HCT116 (cell line): ENCODE data around the gene MOSPD3.

Experiments
- CTCF ChIP-seq, 3 experiments: fragments of 200-600 bp in 1 of 3; sonication (generic) in 1 of 3; IDR thresholded peaks in 2 of 3; conservative IDR thresholded peaks in 1 of 3; 2 replicates each; pipeline ENCODE4 v1.5.1; 2012 to 2017; ENCODE audit warnings: low read depth in 2 of 3, low read length in 2 of 3, antibody characterized with exemption in 1 of 3, borderline replicate concordance in 1 of 3, control low read depth in 1 of 3, mild to moderate bottlenecking in 1 of 3, mixed read lengths in 1 of 3, mixed run types in 1 of 3, moderate library complexity in 1 of 3; ENCODE audit not compliant: insufficient read depth in 1 of 3
- ELF1 ChIP-seq: IDR thresholded peaks from 2 replicates; pipeline ENCODE4 v1.6.1; 2012; ENCODE audit warnings: low read depth, borderline replicate concordance
- JUND ChIP-seq: IDR thresholded peaks from 2 replicates; pipeline ENCODE4 v1.6.1; 2012
- POLR2A ChIP-seq: IDR thresholded peaks from 2 replicates; pipeline ENCODE4 v1.7.0; 2011; ENCODE audit warnings: borderline replicate concordance; ENCODE audit not compliant: insufficient read depth, insufficient read length; ENCODE audit errors: extremely low read depth
- POLR2AphosphoS5 ChIP-seq: IDR thresholded peaks from 2 replicates; pipeline ENCODE4 v1.6.1; 2011; ENCODE audit warnings: mild to moderate bottlenecking, low read depth, low read length, moderate library complexity
- TCF7L2 ChIP-seq: IDR thresholded peaks from 2 replicates; pipeline ENCODE4 v1.7.0; 2011; ENCODE audit warnings: borderline replicate concordance, inconsistent platforms; ENCODE audit not compliant: insufficient read depth, insufficient read length; ENCODE audit errors: extremely low read depth
- TF ChIP-seq, protein P1 (sequence below): IDR thresholded peaks from 2 replicates; pipeline ENCODE4 v1.6.1; 2012; ENCODE audit warnings: low read depth
- TF ChIP-seq, protein P2 (sequence below): IDR thresholded peaks from 2 replicates; pipeline ENCODE4 v1.6.1; 2012
- TF ChIP-seq, protein P3 (sequence below): IDR thresholded peaks from 2 replicates; pipeline ENCODE4 v1.6.1; 2011; ENCODE audit warnings: mild to moderate bottlenecking, low read length, moderate library complexity; ENCODE audit not compliant: insufficient replicate concordance; ENCODE audit errors: extremely low read depth

DNA sequence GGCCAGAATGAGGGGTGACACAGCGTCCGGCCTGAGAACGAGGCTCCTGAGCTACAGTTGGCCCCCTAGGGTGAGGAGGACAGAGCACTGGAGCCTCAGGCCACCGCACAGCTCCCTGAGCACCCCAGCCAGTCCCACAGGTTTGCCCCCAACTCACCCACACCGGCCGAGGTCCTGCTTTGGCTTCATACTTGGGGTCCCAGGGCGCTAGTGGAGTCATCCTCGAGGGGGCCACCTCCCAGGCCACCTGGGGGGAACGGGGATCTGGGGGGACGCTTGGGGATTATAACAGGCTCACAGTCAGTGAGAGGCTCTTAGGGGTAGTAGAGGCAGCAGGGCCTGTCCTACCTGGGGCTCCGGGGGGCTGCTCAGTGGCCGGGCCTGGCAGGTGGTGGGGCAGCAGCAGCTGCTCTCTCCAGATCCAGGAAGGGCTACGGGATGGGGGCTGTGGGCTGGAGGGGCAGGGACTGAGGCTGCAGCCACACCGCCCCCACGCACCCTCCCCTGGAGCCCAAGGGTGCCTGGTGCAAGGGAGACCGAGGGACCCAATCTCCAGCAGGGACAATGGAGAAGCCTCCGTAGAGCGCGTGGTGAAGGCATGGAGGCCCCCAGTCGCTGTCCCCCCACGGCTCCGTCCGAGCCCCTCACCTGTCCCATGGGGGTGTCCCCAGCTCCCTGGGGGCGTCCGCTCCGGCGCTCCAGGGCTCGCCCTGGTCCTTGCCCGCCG lies 39.2 kb upstream of the MOSPD3 start:
- no peak for TF ChIP-seq CTCF (IDR thresholded peaks at IDR 0.05 in 2 of 3, conservative IDR thresholded peaks at IDR 0.05 in 1 of 3; ENCODE audit: borderline replicate concordance in 1 of 3, insufficient read depth in 1 of 3, low read depth in 2 of 3, low read length in 2 of 3)
- no peak for TF ChIP-seq POLR2A
- TF ChIP-seq, protein P1, sequence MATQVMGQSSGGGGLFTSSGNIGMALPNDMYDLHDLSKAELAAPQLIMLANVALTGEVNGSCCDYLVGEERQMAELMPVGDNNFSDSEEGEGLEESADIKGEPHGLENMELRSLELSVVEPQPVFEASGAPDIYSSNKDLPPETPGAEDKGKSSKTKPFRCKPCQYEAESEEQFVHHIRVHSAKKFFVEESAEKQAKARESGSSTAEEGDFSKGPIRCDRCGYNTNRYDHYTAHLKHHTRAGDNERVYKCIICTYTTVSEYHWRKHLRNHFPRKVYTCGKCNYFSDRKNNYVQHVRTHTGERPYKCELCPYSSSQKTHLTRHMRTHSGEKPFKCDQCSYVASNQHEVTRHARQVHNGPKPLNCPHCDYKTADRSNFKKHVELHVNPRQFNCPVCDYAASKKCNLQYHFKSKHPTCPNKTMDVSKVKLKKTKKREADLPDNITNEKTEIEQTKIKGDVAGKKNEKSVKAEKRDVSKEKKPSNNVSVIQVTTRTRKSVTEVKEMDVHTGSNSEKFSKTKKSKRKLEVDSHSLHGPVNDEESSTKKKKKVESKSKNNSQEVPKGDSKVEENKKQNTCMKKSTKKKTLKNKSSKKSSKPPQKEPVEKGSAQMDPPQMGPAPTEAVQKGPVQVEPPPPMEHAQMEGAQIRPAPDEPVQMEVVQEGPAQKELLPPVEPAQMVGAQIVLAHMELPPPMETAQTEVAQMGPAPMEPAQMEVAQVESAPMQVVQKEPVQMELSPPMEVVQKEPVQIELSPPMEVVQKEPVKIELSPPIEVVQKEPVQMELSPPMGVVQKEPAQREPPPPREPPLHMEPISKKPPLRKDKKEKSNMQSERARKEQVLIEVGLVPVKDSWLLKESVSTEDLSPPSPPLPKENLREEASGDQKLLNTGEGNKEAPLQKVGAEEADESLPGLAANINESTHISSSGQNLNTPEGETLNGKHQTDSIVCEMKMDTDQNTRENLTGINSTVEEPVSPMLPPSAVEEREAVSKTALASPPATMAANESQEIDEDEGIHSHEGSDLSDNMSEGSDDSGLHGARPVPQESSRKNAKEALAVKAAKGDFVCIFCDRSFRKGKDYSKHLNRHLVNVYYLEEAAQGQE, result no peak
- TF ChIP-seq, protein P2, sequence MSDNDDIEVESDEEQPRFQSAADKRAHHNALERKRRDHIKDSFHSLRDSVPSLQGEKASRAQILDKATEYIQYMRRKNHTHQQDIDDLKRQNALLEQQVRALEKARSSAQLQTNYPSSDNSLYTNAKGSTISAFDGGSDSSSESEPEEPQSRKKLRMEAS, result no peak
- TF ChIP-seq, protein P3, sequence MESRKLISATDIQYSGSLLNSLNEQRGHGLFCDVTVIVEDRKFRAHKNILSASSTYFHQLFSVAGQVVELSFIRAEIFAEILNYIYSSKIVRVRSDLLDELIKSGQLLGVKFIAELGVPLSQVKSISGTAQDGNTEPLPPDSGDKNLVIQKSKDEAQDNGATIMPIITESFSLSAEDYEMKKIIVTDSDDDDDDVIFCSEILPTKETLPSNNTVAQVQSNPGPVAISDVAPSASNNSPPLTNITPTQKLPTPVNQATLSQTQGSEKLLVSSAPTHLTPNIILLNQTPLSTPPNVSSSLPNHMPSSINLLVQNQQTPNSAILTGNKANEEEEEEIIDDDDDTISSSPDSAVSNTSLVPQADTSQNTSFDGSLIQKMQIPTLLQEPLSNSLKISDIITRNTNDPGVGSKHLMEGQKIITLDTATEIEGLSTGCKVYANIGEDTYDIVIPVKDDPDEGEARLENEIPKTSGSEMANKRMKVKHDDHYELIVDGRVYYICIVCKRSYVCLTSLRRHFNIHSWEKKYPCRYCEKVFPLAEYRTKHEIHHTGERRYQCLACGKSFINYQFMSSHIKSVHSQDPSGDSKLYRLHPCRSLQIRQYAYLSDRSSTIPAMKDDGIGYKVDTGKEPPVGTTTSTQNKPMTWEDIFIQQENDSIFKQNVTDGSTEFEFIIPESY, result no peak
- TF ChIP-seq JUND, result no peak
- TF ChIP-seq TCF7L2, result no peak
- no peak for TF ChIP-seq ELF1
- no peak for TF ChIP-seq POLR2AphosphoS5
